T-helper 17 cell (primary cell): ENCODE results near the gene GNB1L. TPM values are rescaled to one million over a fixed set of nuclear protein-coding genes. Genes with fewer than 3 reads are reported as not detected.

ENCODE experiments used
- ATAC-seq: fragments of 150-1000 bp; cut with Tn5 transposase; 2 replicates; pipeline ENCODE4 v1.10.0; 2021; ENCODE audit warnings: mild to moderate bottlenecking, moderate library complexity
- DNase-seq, 3 donors: peaks; one replicate each; pipeline versions ENCODE4 v3.0.0 to v3.0.0-alpha.2; 2020 to 2021
- H3K9me3 ChIP-seq: one replicate; pipeline ENCODE4 v1.7.0; 2013; ENCODE audit warnings: low read length, mild to moderate bottlenecking; ENCODE audit not compliant: control insufficient read depth, poor library complexity, severe bottlenecking
- H3K27ac Mint-ChIP-seq: one replicate; pipeline ENCODE4 v1.8.0; 2022; ENCODE audit warnings: mild to moderate bottlenecking, moderate library complexity, mixed read lengths
- H3K27me3 Mint-ChIP-seq: one replicate; pipeline ENCODE4 v1.8.0; 2022; ENCODE audit warnings: mixed read lengths
- H3K36me3 Mint-ChIP-seq: one replicate; pipeline ENCODE4 v1.8.0; 2022; ENCODE audit warnings: low read depth, mixed read lengths
- H3K4me1 Mint-ChIP-seq: one replicate; pipeline ENCODE4 v1.8.0; 2022; ENCODE audit warnings: mild to moderate bottlenecking, mixed read lengths
- H3K4me3 Mint-ChIP-seq: one replicate; pipeline ENCODE4 v1.8.0; 2022; ENCODE audit warnings: mild to moderate bottlenecking, moderate library complexity, mixed read lengths
- total RNA-seq, 4 donors: library from RNA in 2 of 4; stranded (reverse) in 2 of 4; gene quantifications; one replicate each; pipeline ENCODE4 v1.2.3 and lab custom pipeline; 2022 to 2026

Gene GNB1L
- total RNA-seq, 2 donors from 2014 or later = 5.0 to 6.2 TPM

DNA sequence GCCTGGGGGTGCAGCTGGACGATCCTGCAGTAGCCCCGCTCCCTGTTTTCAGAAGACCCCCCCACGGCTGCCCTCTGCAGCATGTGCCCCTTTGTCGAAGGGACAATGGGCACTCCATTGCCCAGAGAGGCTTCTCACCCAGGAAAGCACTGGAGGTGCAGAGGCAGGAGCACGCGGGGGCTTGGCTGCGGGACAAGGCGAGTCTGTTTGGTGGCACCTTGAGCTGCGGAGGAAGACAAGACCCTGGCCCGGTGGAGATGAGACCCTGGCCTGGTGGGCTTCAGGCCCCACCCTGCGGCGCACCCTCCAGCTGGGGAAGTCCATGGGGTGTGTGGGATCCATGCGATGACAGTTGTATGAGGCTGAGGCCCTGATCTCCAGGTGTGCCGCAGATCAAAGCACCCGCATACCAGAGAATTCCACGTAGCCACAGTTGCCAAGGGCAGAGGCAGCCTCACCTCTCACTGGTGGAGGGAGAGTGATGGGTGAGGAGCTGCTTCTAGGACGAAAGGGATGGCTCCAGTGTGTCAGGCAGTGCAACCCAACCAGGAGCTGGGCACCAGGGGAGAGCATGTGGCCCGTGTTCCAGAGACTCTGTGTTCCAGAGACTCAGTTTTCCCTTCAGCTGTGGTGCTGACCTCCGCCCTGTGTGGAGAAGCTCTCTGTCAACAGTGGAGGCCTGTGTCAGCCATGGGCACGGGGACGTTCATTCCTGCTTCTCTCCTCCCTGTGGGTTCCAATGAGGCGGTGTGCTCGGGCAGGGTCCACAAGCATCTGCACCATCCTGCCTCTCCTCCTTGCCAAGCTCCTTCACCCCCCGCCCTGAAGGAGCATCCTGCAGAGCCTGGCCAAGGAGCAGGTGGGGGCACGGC is 84.1 kb downstream of the GNB1L start:
- H3K9me3 ChIP-seq = no peaks in the 10 kb centered on the region
- Mint-ChIP-seq H3K4me3 (no peak overlapping the region), H3K27me3 (peaks cover 70% of the 10 kb centered on the region), H3K27ac (no peak overlapping the region), H3K36me3 (peaks cover 8% of the 10 kb centered on the region), H3K4me1 (peaks cover 8% of the 10 kb centered on the region)
- ATAC-seq = no peak
- no peak for DNase-seq

GRCh38 chr22:19769393-19769715 is 85.3 kb downstream of the GNB1L start:
- ATAC-seq = no peak
- H3K27me3 Mint-ChIP-seq = peaks cover 78% of the 10 kb centered on the region
- no peak for DNase-seq

DNA sequence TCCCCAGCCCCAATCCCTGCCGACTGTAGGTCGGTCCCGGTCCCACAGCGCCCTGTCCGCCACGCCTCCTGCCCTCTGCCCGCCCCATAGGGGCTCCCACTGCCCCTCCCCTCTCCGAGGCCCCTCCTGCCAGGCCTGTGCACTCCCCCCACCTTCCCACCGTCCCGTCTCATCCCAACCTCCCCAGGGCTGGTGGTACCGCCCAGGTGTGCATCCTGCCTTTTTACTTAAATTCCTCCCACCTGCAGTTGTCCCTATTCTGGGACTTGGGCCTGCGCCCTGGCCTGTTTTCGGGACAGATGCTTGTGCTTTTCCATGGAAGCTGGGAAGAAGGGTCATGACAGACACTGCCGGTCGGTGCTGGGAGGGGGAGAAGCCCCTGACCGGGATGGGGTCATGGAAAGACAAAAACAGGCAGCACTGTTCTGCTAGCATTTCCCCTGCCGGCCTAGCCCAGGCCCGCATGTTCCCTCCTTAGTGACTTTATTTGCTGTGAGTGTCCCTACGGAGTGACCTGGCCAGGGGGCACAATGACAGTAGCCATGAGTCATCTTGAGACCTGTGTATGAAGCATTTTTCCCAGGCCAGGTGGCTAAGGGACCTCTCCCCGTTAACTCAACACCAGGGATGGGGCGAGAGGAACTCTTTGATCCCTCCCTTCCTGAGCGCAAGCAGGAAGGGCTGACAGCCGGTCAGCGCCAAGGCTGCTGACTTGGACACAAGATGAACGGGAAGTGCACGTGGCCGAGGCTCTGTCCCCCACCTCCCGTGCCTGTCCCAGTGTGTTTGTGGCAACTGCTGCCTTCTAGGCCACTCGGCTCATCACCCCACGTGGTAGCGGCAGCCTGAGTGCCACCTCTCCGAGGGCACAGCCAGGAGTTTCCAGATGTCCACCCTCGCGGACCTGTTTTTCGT is 87.0 kb downstream of the GNB1L start:
- no peak overlapping the region for H3K4me3 Mint-ChIP-seq
- DNase-seq (no peak), ATAC-seq (peak; percentile 27)
- peaks cover 10% of the 10 kb centered on the region for H3K36me3 Mint-ChIP-seq
- no peak overlapping the region for H3K27ac Mint-ChIP-seq
- peaks cover 76% of the 10 kb centered on the region for H3K27me3 Mint-ChIP-seq
- no peaks in the 10 kb centered on the region for H3K9me3 ChIP-seq
- H3K4me1 Mint-ChIP-seq = peaks cover 8% of the 10 kb centered on the region

More at GRCh38 chr22:19769393-19769715, 85.3 kb downstream of the GNB1L start:
- no peak overlapping the region for H3K4me3 Mint-ChIP-seq
- peaks cover 8% of the 10 kb centered on the region for H3K4me1 Mint-ChIP-seq
- H3K9me3 ChIP-seq = no peaks in the 10 kb centered on the region
- no peak overlapping the region for H3K27ac Mint-ChIP-seq
- H3K36me3 Mint-ChIP-seq = peaks cover 10% of the 10 kb centered on the region

- H3K9me3 ChIP-seq = no peaks in the 10 kb centered on the region
- Mint-ChIP-seq H3K27ac (no peak overlapping the region), H3K36me3 (peaks cover 11% of the 10 kb centered on the region), H3K4me1 (peaks cover 6% of the 10 kb centered on the region), H3K27me3 (peaks cover 74% of the 10 kb centered on the region), H3K4me3 (peak overlapping the region; percentile 55)
- ATAC-seq (peak; percentile 75), DNase-seq (peak in 2 of 3 donors; percentile 16 to 32)
Observed at GRCh38 chr22:19766511-19767426, 87.9 kb downstream of the GNB1L start.

GRCh38 chr22:19766240-19766510 is 88.5 kb downstream of the GNB1L start:
- Mint-ChIP-seq H3K27ac (no peak overlapping the region), H3K4me1 (peaks cover 8% of the 10 kb centered on the region), H3K36me3 (peaks cover 13% of the 10 kb centered on the region), H3K4me3 (no peak overlapping the region), H3K27me3 (peaks cover 68% of the 10 kb centered on the region)
- ATAC-seq = no peak
- DNase-seq = no peak
- no peaks in the 10 kb centered on the region for H3K9me3 ChIP-seq

DNA sequence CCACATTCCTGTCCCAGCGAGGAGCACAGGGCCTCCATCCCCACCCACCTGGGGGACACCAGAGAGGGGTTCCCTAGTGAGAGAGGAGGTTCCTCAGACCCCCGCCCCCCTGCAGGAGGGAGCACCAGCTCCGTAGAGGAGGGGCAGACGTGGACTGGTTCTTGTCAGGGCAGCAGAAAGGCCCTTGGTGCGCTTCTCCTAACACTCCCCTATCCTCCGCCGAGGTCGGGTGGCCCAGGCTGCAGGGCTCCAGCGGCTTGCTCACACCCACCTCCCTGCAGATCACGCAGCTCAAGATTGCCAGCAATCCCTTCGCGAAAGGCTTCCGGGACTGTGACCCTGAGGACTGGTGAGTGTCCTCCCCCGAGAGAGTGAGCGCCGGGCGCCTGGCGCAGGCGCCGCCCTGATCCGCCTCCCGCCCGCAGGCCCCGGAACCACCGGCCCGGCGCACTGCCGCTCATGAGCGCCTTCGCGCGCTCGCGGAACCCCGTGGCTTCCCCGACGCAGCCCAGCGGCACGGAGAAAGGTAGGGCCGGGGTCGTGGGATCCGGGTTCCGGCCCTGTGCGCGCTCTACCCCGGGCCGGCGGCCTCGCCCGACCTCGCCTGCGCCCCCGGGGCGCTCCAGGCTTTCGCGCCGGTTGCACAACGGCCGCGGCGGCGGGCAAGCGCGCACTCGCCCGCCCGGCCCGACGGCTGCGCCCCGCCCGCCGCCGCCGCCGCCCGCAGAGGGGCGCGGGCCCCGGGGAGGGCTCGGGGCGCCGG is 89.0 kb downstream of the GNB1L start:
- ATAC-seq (peak; percentile 52), DNase-seq (no peak)
- Mint-ChIP-seq H3K27ac (no peak overlapping the region), H3K4me1 (peaks cover 8% of the 10 kb centered on the region), H3K27me3 (peaks cover 65% of the 10 kb centered on the region), H3K36me3 (peaks cover 13% of the 10 kb centered on the region), H3K4me3 (peak overlapping the region; percentile 74)
- no peaks in the 10 kb centered on the region for H3K9me3 ChIP-seq

GRCh38 chr22:19764636-19765476 is 89.8 kb downstream of the GNB1L start:
- Mint-ChIP-seq H3K36me3 (peaks cover 14% of the 10 kb centered on the region), H3K27me3 (peaks cover 63% of the 10 kb centered on the region), H3K4me3 (peak overlapping the region; percentile 74), H3K4me1 (peaks cover 13% of the 10 kb centered on the region), H3K27ac (no peak overlapping the region)
- no peaks in the 10 kb centered on the region for H3K9me3 ChIP-seq
- no peak for ATAC-seq
- no peak for DNase-seq

GRCh38 chr22:19764299-19764593 is 90.4 kb downstream of the GNB1L start:
- Mint-ChIP-seq H3K27ac (no peak overlapping the region), H3K27me3 (peaks cover 63% of the 10 kb centered on the region), H3K36me3 (peaks cover 14% of the 10 kb centered on the region), H3K4me1 (peaks cover 19% of the 10 kb centered on the region), H3K4me3 (peak overlapping the region; percentile 74)
- no peak for ATAC-seq
- DNase-seq = no peak
- no peaks in the 10 kb centered on the region for H3K9me3 ChIP-seq

GRCh38 chr22:19763458-19764298 is 91.0 kb downstream of the GNB1L start:
- no peak for ATAC-seq
- no peak for DNase-seq
- H3K27ac Mint-ChIP-seq = no peak overlapping the region
- H3K4me1 Mint-ChIP-seq = peaks cover 19% of the 10 kb centered on the region
- peaks cover 14% of the 10 kb centered on the region for H3K36me3 Mint-ChIP-seq
- H3K27me3 Mint-ChIP-seq = peaks cover 60% of the 10 kb centered on the region
- H3K9me3 ChIP-seq = no peaks in the 10 kb centered on the region
- H3K4me3 Mint-ChIP-seq = no peak overlapping the region

DNA sequence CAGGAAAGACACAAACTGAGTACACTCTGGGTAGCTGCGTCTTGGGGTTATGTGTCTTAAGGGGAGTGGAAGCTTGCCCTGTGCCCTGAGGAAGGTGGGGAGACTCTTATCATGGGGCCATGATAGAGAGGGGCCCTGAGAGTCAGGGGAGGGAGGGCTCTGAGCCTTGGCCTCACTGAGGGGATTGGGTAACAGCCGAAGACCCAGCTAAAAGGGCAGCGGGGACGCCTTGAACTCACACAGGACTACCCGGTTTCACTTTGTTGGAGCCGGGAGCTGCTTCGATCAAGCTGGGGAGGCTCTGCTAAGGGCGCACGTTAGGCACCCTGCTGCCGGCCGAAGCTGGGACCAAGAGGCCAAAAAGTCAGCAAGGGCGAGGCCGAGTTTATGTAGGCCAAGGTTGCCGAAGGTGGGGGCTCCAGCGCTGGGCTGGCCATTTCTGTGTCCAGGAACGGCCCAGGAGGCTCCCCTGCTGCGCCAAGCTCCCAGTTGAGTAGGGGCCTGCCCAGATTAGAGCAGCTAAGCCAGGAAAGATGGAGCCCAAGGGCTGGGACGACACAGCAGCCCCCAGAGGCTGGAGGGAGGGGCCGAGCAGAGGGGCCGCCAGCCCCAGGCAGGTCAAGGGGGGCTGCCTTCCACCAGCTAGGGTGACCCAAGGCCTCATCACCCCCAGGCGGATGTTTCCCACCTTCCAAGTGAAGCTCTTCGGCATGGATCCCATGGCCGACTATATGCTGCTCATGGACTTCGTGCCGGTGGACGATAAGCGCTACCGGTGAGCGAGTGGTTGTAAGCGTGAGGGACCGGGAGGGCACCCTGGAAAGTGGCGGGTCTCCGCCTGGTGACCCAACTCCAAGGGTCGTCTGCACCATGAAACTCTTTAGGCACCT is 91.9 kb downstream of the GNB1L start:
- Mint-ChIP-seq H3K36me3 (peaks cover 14% of the 10 kb centered on the region), H3K27ac (no peak overlapping the region), H3K4me3 (no peak overlapping the region), H3K4me1 (peaks cover 19% of the 10 kb centered on the region), H3K27me3 (peaks cover 59% of the 10 kb centered on the region)
- H3K9me3 ChIP-seq = no peaks in the 10 kb centered on the region
- DNase-seq (no peak), ATAC-seq (no peak)
